Panc1 (cell line): Measurements from ENCODE around the gene DPYSL3. TPM values are rescaled to one million over a fixed set of nuclear protein-coding genes. Genes with fewer than 3 reads are reported as not detected.

Experiments used
- ATAC-seq: fragments of 200-7000 bp; cut with Tn5 transposase; 2 replicates; pipeline ENCODE4 v1.9.1; 2020; ENCODE audit warnings: mild to moderate bottlenecking, moderate library complexity
- BruUV-seq: library from RNA; stranded (reverse); fragments of 400-500 nt; replicated peaks from 2 replicates; lab custom pipeline; 2021; lab: Mats Ljungman, UMichigan
- CTCF ChIA-PET: fragments of 300-600 bp; sonication (Branson Sonifier 250); formaldehyde crosslinking; loops from one replicate; lab custom pipeline; 2022; ENCODE audit warnings: antibody characterized with exemption; lab: Charles Lee
- POLR2A ChIA-PET: fragments of 300-600 bp; sonication (Branson Sonifier 250); formaldehyde crosslinking; loops from one replicate; lab custom pipeline; 2022; ENCODE audit warnings: antibody characterized with exemption; lab: Charles Lee
- DNase-seq: peaks from one replicate; pipeline ENCODE4 v3.0.0-alpha.2; 2010; ENCODE audit warnings: low read depth, low spot score
- H3K27ac ChIP-seq: 2 replicates; pipeline ENCODE4 v1.5.1; 2011; ENCODE audit warnings: mild to moderate bottlenecking, low read length, inconsistent platforms
- H3K27me3 ChIP-seq: fragments of 200-500 bp; sonication (Bioruptor generic); 2 replicates; pipeline ENCODE4 v1.6.0; 2014; ENCODE audit warnings: low read length, inconsistent platforms; ENCODE audit not compliant: control insufficient read depth, insufficient read depth
- H3K36me3 ChIP-seq: fragments of 200-500 bp; sonication (Bioruptor generic); 2 replicates; pipeline ENCODE4 v1.5.1; 2014; ENCODE audit warnings: inconsistent platforms, mild to moderate bottlenecking, low read length, moderate library complexity; ENCODE audit not compliant: control insufficient read depth, insufficient read depth
- H3K4me1 ChIP-seq: 2 replicates; pipeline ENCODE4 v1.5.1; 2011; ENCODE audit warnings: inconsistent platforms, mild to moderate bottlenecking, low read length, moderate library complexity; ENCODE audit not compliant: control insufficient read depth, insufficient read depth
- H3K4me3 ChIP-seq, 2 experiments: 2 replicates each; pipeline ENCODE4 v1.5.1; 2011 to 2012; ENCODE audit warnings: low read depth in 2 of 2, low read length in 2 of 2, mild to moderate bottlenecking in 2 of 2, inconsistent platforms in 1 of 2, moderate library complexity in 1 of 2
- H3K9me3 ChIP-seq: fragments of 200-500 bp; sonication (Bioruptor generic); 2 replicates; pipeline ENCODE4 v1.5.1; 2014; ENCODE audit warnings: low read depth, mild to moderate bottlenecking, inconsistent platforms, low read length, moderate library complexity; ENCODE audit not compliant: control insufficient read depth, insufficient read depth
- POLR2AphosphoS5 ChIP-seq: IDR thresholded peaks from 2 replicates; pipeline ENCODE4 v1.6.1; 2012; ENCODE audit warnings: mild to moderate bottlenecking, low read depth, low read length, moderate library complexity
- REST ChIP-seq, 2 experiments: IDR thresholded peaks; 2 replicates each; pipeline ENCODE4 v1.6.1; 2011 to 2012; ENCODE audit warnings: low read depth in 2 of 2, control low read depth in 1 of 2, low read length in 1 of 2, mild to moderate bottlenecking in 1 of 2, moderate library complexity in 1 of 2; ENCODE audit not compliant: insufficient read depth in 1 of 2
- SIN3A ChIP-seq: IDR thresholded peaks from 2 replicates; pipeline ENCODE4 v1.6.1; 2012; ENCODE audit warnings: low read depth, mild to moderate bottlenecking, low read length, moderate library complexity, borderline replicate concordance; ENCODE audit not compliant: insufficient read depth
- TCF7L2 ChIP-seq: IDR thresholded peaks from 2 replicates; pipeline ENCODE4 v1.6.1; 2011; ENCODE audit warnings: mild to moderate bottlenecking, low read depth, low read length, inconsistent platforms
- in situ Hi-C: cut with HindIII; loops from 2 replicates; pipeline ENCODE4 v1.10.0; 2016; ENCODE audit warnings: low sequenced_read_pairs, low pct_unique_long_range_greater_than_20kb
- intact Hi-C: fragments of 100-400 bp; cut with micrococcal nuclease; formaldehyde crosslinking; loops from one replicate; pipeline ENCODE4 v1.10.0; 2022; ENCODE audit not compliant: unreplicated experiment
- total RNA-seq: library from RNA; stranded (reverse); gene quantifications from one replicate; pipeline ENCODE4 v1.2.1, GENCODE V29; 2021; ENCODE audit not compliant: unreplicated experiment
- TF ChIP-seq, protein P1 (sequence below): fragments of 450-650 bp; IDR thresholded peaks from 2 replicates; pipeline ENCODE4 v1.5.1; 2017; ENCODE audit warnings: mild to moderate bottlenecking

Gene DPYSL3
- total RNA-seq, 1 experiment from 2014 or later, result 1.1 TPM

GRCh38 chr5:147517383-147517782 is 7.5 kb upstream of the DPYSL3 start:
- Histone ChIP-seq H3K27me3 (no peaks in the 10 kb centered on the region), H3K27ac (no peak overlapping the region), H3K9me3 (no peaks in the 10 kb centered on the region), H3K4me3 (no peak overlapping the region), H3K36me3 (no peaks in the 10 kb centered on the region; the same call in 1 of the 2 replicates), H3K4me1 (no peaks in the 10 kb centered on the region)
- DNase-seq, result no peak
- ChIA-PET POLR2A (no interaction called here), CTCF (no interaction called here)
- intact Hi-C loops, result no loop called here
- no peak for ATAC-seq
- in situ Hi-C loops, result no loop called here
- no peak for TF ChIP-seq TCF7L2
- TF ChIP-seq REST (IDR thresholded peaks at IDR 0.05; ENCODE audit: insufficient read depth in 1 of 2, low read depth in 2 of 2, low read length in 1 of 2), result no peak
- TF ChIP-seq SIN3A, result no peak
- no peak for TF ChIP-seq POLR2AphosphoS5
- TF ChIP-seq, protein P1, sequence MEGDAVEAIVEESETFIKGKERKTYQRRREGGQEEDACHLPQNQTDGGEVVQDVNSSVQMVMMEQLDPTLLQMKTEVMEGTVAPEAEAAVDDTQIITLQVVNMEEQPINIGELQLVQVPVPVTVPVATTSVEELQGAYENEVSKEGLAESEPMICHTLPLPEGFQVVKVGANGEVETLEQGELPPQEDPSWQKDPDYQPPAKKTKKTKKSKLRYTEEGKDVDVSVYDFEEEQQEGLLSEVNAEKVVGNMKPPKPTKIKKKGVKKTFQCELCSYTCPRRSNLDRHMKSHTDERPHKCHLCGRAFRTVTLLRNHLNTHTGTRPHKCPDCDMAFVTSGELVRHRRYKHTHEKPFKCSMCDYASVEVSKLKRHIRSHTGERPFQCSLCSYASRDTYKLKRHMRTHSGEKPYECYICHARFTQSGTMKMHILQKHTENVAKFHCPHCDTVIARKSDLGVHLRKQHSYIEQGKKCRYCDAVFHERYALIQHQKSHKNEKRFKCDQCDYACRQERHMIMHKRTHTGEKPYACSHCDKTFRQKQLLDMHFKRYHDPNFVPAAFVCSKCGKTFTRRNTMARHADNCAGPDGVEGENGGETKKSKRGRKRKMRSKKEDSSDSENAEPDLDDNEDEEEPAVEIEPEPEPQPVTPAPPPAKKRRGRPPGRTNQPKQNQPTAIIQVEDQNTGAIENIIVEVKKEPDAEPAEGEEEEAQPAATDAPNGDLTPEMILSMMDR, result no peak
- BruUV-seq, result no TSS peak

- no peaks in the 10 kb centered on the region; the same call in 1 of the 2 replicates for H3K36me3 ChIP-seq
- H3K27ac ChIP-seq, result no peak overlapping the region
- H3K27me3 ChIP-seq, result peaks cover 3% of the 10 kb centered on the region; the same call in 1 of the 2 replicates
- in situ Hi-C loops, result no loop called here
- intact Hi-C loops, result no loop called here
- ATAC-seq, result no peak
- no TSS peak for BruUV-seq
- H3K9me3 ChIP-seq, result no peaks in the 10 kb centered on the region
- TF ChIP-seq REST (IDR thresholded peaks at IDR 0.05; ENCODE audit: insufficient read depth in 1 of 2, low read depth in 2 of 2, low read length in 1 of 2) (no peak), POLR2AphosphoS5 (no peak), SIN3A (no peak), TCF7L2 (no peak)
- TF ChIP-seq, protein P1, result no peak
- POLR2A ChIA-PET, result no interaction called here
- CTCF ChIA-PET, result no interaction called here
- no peak overlapping the region for H3K4me3 ChIP-seq
- H3K4me1 ChIP-seq, result no peaks in the 10 kb centered on the region
- DNase-seq, result no peak
Measured at GRCh38 chr5:147515269-147515668, 5.4 kb upstream of the DPYSL3 start.
